H1 (cell line): ENCODE data around the gene CSNK1A1. TPM values are rescaled to one million over a fixed set of nuclear protein-coding genes. Genes with fewer than 3 reads are reported as not detected.

Experiments
- CTCF ChIA-PET: fragments of 300-600 bp; sonication (Branson Sonifier 250); formaldehyde crosslinking; loops from one replicate; lab custom pipeline; 2021; ENCODE audit not compliant: partially characterized antibody; lab: Charles Lee
- POLR2A ChIA-PET: fragments of 300-600 bp; sonication (Branson Sonifier 250); formaldehyde crosslinking; loops from one replicate; lab custom pipeline; 2021; ENCODE audit warnings: inconsistent platforms; ENCODE audit not compliant: partially characterized antibody; lab: Charles Lee
- DNase-seq, 2 experiments: peaks; one replicate each; pipeline versions ENCODE4 v3.0.0 to v3.0.0-alpha.2; 2010 to 2022; ENCODE audit warnings: low spot score in 2 of 2, low read depth in 1 of 2, mixed read lengths in 1 of 2
- FAIRE-seq: peaks from 2 replicates; lab custom pipeline; 2011; peaks lifted over from hg19 to GRCh38; lab: Jason Lieb, UNC
- H2AFZ ChIP-seq: 2 replicates; pipeline ENCODE4 v1.8.1; 2012; ENCODE audit warnings: low read length, inconsistent platforms
- H2AK5ac ChIP-seq: 2 replicates; pipeline ENCODE4 v1.6.1; 2013; ENCODE audit warnings: low read depth, low read length
- H2BK120ac ChIP-seq: replicated peaks from 2 replicates; pipeline ENCODE3; 2013; ENCODE audit warnings: low read depth, low read length, inconsistent platforms
- H2BK12ac ChIP-seq: 2 replicates; pipeline ENCODE4 v1.6.1; 2013; ENCODE audit warnings: low read depth, low read length
- H2BK15ac ChIP-seq: 2 replicates; pipeline ENCODE4 v1.6.1; 2013; ENCODE audit warnings: low read length
- H2BK20ac ChIP-seq: 2 replicates; pipeline ENCODE4 v1.6.1; 2013; ENCODE audit warnings: low read length
- H2BK5ac ChIP-seq: 2 replicates; pipeline ENCODE4 v1.6.1; 2013; ENCODE audit warnings: low read depth, low read length
- H3K14ac ChIP-seq: 2 replicates; pipeline ENCODE4 v1.6.1; 2013; ENCODE audit warnings: inconsistent platforms; ENCODE audit not compliant: insufficient read length
- H3K18ac ChIP-seq: 2 replicates; pipeline ENCODE4 v1.6.1; 2013; ENCODE audit warnings: low read length; ENCODE audit errors: extremely low read depth
- H3K23ac ChIP-seq: 2 replicates; pipeline ENCODE4 v1.6.1; 2013; ENCODE audit warnings: inconsistent platforms; ENCODE audit not compliant: insufficient read length
- H3K23me2 ChIP-seq: 2 replicates; pipeline ENCODE4 v1.6.1; 2013; ENCODE audit warnings: low read depth, low read length
- H3K27ac ChIP-seq: 2 replicates; pipeline ENCODE4 v1.6.1; 2011; ENCODE audit warnings: low read depth, low read length, inconsistent platforms
- H3K27me3 ChIP-seq, 4 experiments: replicated peaks in 1 of 4; 1 replicate in 1 of 4; 2 replicates in 3 of 4; pipeline versions ENCODE4 v1.6.1 to v1.8.1; 2011 to 2013; ENCODE audit warnings: low read length in 3 of 4, mild to moderate bottlenecking in 3 of 4, inconsistent platforms in 2 of 4, mixed read lengths in 2 of 4, moderate library complexity in 1 of 4; ENCODE audit not compliant: control insufficient read depth in 3 of 4, insufficient read depth in 3 of 4; ENCODE audit errors: extremely low read depth in 1 of 4
- H3K36me3 ChIP-seq, 4 experiments: 2 replicates each; pipeline versions ENCODE4 v1.6.1 to v1.8.1; 2011 to 2013; ENCODE audit warnings: mild to moderate bottlenecking in 4 of 4, low read length in 3 of 4, moderate library complexity in 2 of 4, control low read depth in 1 of 4, inconsistent platforms in 1 of 4; ENCODE audit not compliant: insufficient read depth in 4 of 4, control insufficient read depth in 2 of 4
- H3K4ac ChIP-seq: replicated peaks from 2 replicates; pipeline ENCODE3; 2013; ENCODE audit warnings: low read length, low read depth, mixed read lengths, inconsistent platforms; ENCODE audit not compliant: insufficient read length
- H3K4me1 ChIP-seq, 4 experiments: replicated peaks in 1 of 4; 1 replicate in 1 of 4; 2 replicates in 3 of 4; pipeline versions ENCODE4 v1.6.1 to v1.8.1; 2011 to 2013; ENCODE audit warnings: low read length in 3 of 4, inconsistent platforms in 2 of 4, mixed read lengths in 1 of 4; ENCODE audit not compliant: insufficient read depth in 4 of 4, control insufficient read depth in 3 of 4
- H3K4me2 ChIP-seq, 2 experiments: 2 replicates each; pipeline versions ENCODE4 v1.6.1 to v1.8.1; 2011 to 2013; ENCODE audit warnings: low read depth in 2 of 2, low read length in 2 of 2, control low read depth in 1 of 2, inconsistent platforms in 1 of 2, mild to moderate bottlenecking in 1 of 2; ENCODE audit not compliant: insufficient read depth in 1 of 2
- H3K4me3 ChIP-seq, 4 experiments: fragments of 200-600, 300-600 bp in 1 of 4; sonication (generic), shearing (Covaris generic), sonication (Bioruptor Twin) in 1 of 4; 2 replicates each; pipeline versions ENCODE4 v1.5.1 to v1.8.1; 2011 to 2016; ENCODE audit warnings: low read length in 4 of 4, low read depth in 3 of 4, control low read depth in 2 of 4, inconsistent platforms in 2 of 4, mild to moderate bottlenecking in 2 of 4, mixed read lengths in 1 of 4, moderate library complexity in 1 of 4; ENCODE audit not compliant: insufficient read depth in 2 of 4; ENCODE audit errors: extremely low read depth in 1 of 4
- H3K56ac ChIP-seq: replicated peaks from 2 replicates; pipeline ENCODE3; 2013; ENCODE audit warnings: low read depth, mild to moderate bottlenecking, mixed read lengths, low read length, inconsistent platforms; ENCODE audit not compliant: insufficient read length
- H3K79me1 ChIP-seq: 2 replicates; pipeline ENCODE4 v1.6.1; 2013; ENCODE audit warnings: low read depth, low read length, control low read depth
- H3K79me2 ChIP-seq, 2 experiments: 2 replicates each; pipeline versions ENCODE4 v1.6.1 to v1.8.1; 2012 to 2013; ENCODE audit warnings: low read length in 2 of 2, mild to moderate bottlenecking in 2 of 2, inconsistent platforms in 1 of 2; ENCODE audit not compliant: insufficient read depth in 2 of 2, control insufficient read depth in 1 of 2
- H3K9ac ChIP-seq, 4 experiments: replicated peaks in 1 of 4; 1 replicate in 1 of 4; 2 replicates in 3 of 4; pipeline versions ENCODE4 v1.6.1 to v1.8.1; 2011 to 2013; ENCODE audit warnings: low read depth in 3 of 4, low read length in 3 of 4, control low read depth in 2 of 4, mild to moderate bottlenecking in 2 of 4, moderate library complexity in 2 of 4, inconsistent platforms in 1 of 4; ENCODE audit errors: extremely low read depth in 1 of 4
- H3K9me3 ChIP-seq, 2 experiments: 2 replicates each; pipeline versions ENCODE4 v1.6.1 to v1.8.1; 2012 to 2013; ENCODE audit warnings: mild to moderate bottlenecking in 2 of 2, moderate library complexity in 2 of 2, control low read depth in 1 of 2, inconsistent platforms in 1 of 2, low read depth in 1 of 2, low read length in 1 of 2, mixed read lengths in 1 of 2; ENCODE audit not compliant: insufficient read depth in 2 of 2
- H4K20me1 ChIP-seq, 2 experiments: replicated peaks in 1 of 2; 2 replicates each; pipeline versions ENCODE3 to v1.8.1; 2011 to 2013; ENCODE audit warnings: inconsistent platforms in 2 of 2, low read length in 2 of 2, mild to moderate bottlenecking in 1 of 2; ENCODE audit not compliant: insufficient read depth in 2 of 2, control insufficient read depth in 1 of 2
- H4K5ac ChIP-seq: 2 replicates; pipeline ENCODE4 v1.6.1; 2013; ENCODE audit warnings: low read length, low read depth, mixed read lengths, inconsistent platforms; ENCODE audit not compliant: insufficient read length
- H4K8ac ChIP-seq: 2 replicates; pipeline ENCODE4 v1.8.0; 2013; ENCODE audit warnings: mild to moderate bottlenecking, moderate library complexity, low read length, inconsistent platforms; ENCODE audit not compliant: insufficient read depth; ENCODE audit errors: extremely low read depth
- H4K91ac ChIP-seq: replicated peaks from 2 replicates; pipeline ENCODE3; 2013; ENCODE audit warnings: low read length, mixed read lengths, inconsistent platforms; ENCODE audit not compliant: insufficient read length
- BCL11A ChIP-seq, 2 experiments: IDR thresholded peaks; one replicate each; pipeline ENCODE4 v1.6.1; 2011; ENCODE audit warnings: low read depth in 2 of 2, low read length in 2 of 2, mild to moderate bottlenecking in 2 of 2
- CTCF ChIP-seq, 3 experiments: IDR thresholded peaks; 1 replicate in 2 of 3; 2 replicates in 1 of 3; pipeline versions ENCODE4 v1.5.1 to v1.6.1; 2011; ENCODE audit warnings: low read length in 3 of 3, mild to moderate bottlenecking in 3 of 3, inconsistent platforms in 2 of 3, low read depth in 1 of 3, moderate library complexity in 1 of 3; ENCODE audit not compliant: insufficient read depth in 1 of 3; ENCODE audit errors: control extremely low read depth in 1 of 3
- GABPA ChIP-seq: IDR thresholded peaks from 2 replicates; pipeline ENCODE4 v1.6.1; 2011; ENCODE audit warnings: mild to moderate bottlenecking, low read length, moderate library complexity, borderline replicate concordance; ENCODE audit not compliant: insufficient read depth
- HDAC2 ChIP-seq, 2 experiments: fragments of 300-600 bp in 1 of 2; sonication (generic) in 1 of 2; IDR thresholded peaks; 2 replicates each; pipeline ENCODE4 v1.6.1; 2011 to 2012; ENCODE audit warnings: low read depth in 2 of 2, low read length in 2 of 2, mild to moderate bottlenecking in 2 of 2, moderate library complexity in 2 of 2, borderline replicate concordance in 1 of 2, inconsistent platforms in 1 of 2
- MAX ChIP-seq: IDR thresholded peaks from 2 replicates; pipeline ENCODE4 v1.6.1; 2012; ENCODE audit warnings: inconsistent platforms
- RAD21 ChIP-seq, 2 experiments: IDR thresholded peaks in 1 of 2; conservative IDR thresholded peaks in 1 of 2; 2 replicates each; pipeline ENCODE4 v1.6.1; 2011; ENCODE audit warnings: low read depth in 2 of 2, low read length in 2 of 2, improper control_type of control experiment in 1 of 2, inconsistent platforms in 1 of 2, mild to moderate bottlenecking in 1 of 2, moderate library complexity in 1 of 2
- SUZ12 ChIP-seq: fragments of 200-600 bp; sonication (generic); IDR thresholded peaks from 2 replicates; pipeline ENCODE4 v1.6.1; 2012; ENCODE audit warnings: mild to moderate bottlenecking, inconsistent platforms, low read length, moderate library complexity, mixed read lengths
- WGBS, 2 experiments: shearing (Covaris generic) in 1 of 2; methylation state at CpG; one replicate each; pipeline versions ENCODE4 v1.1.6 to v1.1.7; 2013 to 2015; ENCODE audit warnings: low lambda C conversion rate in 2 of 2, mixed read lengths in 2 of 2, inconsistent platforms in 1 of 2, low coverage in 1 of 2, missing lambda C conversion rate in 1 of 2; ENCODE audit not compliant: insufficient replicate concordance in 2 of 2, insufficient coverage in 1 of 2, insufficient read length in 1 of 2; ENCODE audit errors: extremely low coverage in 1 of 2, missing lambda C conversion rate in 1 of 2; 5-methylcytosine and 5-hydroxymethylcytosine counted together
- polyA plus RNA-seq, 7 experiments: library from polyadenylated mRNA; depleted of rRNA in 3 of 7; stranded (reverse) in 5 of 7; unstranded in 2 of 7; fragments of >200 nt in 5 of 7; fragments of 200-250 nt in 2 of 7; gene quantifications; 1 replicate in 5 of 7; 2 replicates in 1 of 7; 4 replicates in 1 of 7; pipeline versions ENCODE4 v1.2.1 to v1.2.3, GENCODE V29; 2011 to 2013; ENCODE audit warnings: missing spikeins in 2 of 7, mixed read lengths in 2 of 7
- total RNA-seq: library from RNA; stranded (reverse); fragmentation: NEBNext Ultra II Directional; extraction: Animal tissue kit (Norgen Biotek cat#: 25700); gene quantifications from 2 replicates; pipeline ENCODE4 v1.2.1, GENCODE V29; 2021

The CSNK1A1 gene
- total and polyA plus RNA-seq, 2 of the 8 experiments (the other 6 are each of a cell fraction or from before 2014, with no cell fraction given): 61.2 to 244 TPM

- no peak overlapping the region for H3K4me2 ChIP-seq
- H2AK5ac ChIP-seq: peak overlapping the region; percentile 24; the same call in 1 of the 2 replicates
- no peak overlapping the region for H3K18ac ChIP-seq
- no peaks in the 10 kb centered on the region for H3K27me3 ChIP-seq
- H2BK120ac ChIP-seq: no peak overlapping the region
- no peak overlapping the region for H4K5ac ChIP-seq
- H2BK12ac ChIP-seq: peak overlapping the region; percentile 95
- H2BK5ac ChIP-seq: peak overlapping the region; percentile 69; the same call in 1 of the 2 replicates
- no peaks in the 10 kb centered on the region for H3K23me2 ChIP-seq
- no peak overlapping the region for H4K91ac ChIP-seq
- peak overlapping the region; percentile 96 for H3K4ac ChIP-seq
- no peak overlapping the region for H3K27ac ChIP-seq
- H2BK20ac ChIP-seq: peak overlapping the region; percentile 83; the same call in 1 of the 2 replicates
- ChIA-PET POLR2A (interaction anchor here (1.0 to 2.2 kb wide), 7 partner anchors 11 to 109 kb away, joined by 3 to 7 read pairs (median 4); no protein-coding TSS in a partner anchor), CTCF (interaction anchor here (0.5 to 7.9 kb wide), 13 partner anchors 8 to 303 kb away, joined by 3 to 90 read pairs (median 4); partner anchors contain the start of gene CSNK1A1)
- DNase-seq (no peak), FAIRE-seq (no peak)
- peak overlapping the region; percentile 73 for H2AFZ ChIP-seq
- no peak overlapping the region for H3K23ac ChIP-seq
- H3K79me1 ChIP-seq: no peaks in the 10 kb centered on the region
- no peak overlapping the region for H3K14ac ChIP-seq
- no peaks in the 10 kb centered on the region for H3K36me3 ChIP-seq
- peak overlapping the region; percentile 84; the same call in 1 of the 2 replicates for H4K8ac ChIP-seq
- H3K4me1 ChIP-seq: peaks cover 0 to 13% (median 4%) of the 10 kb centered on the region in 4 experiments; a peak in 6 of 7 replicates
- H3K79me2 ChIP-seq: no peaks in the 10 kb centered on the region
- H3K9ac ChIP-seq: no peak overlapping the region
- 85% methylated on average over 10 of the region's 10 CpGs; no CpG with 5 or more reads in 1 of the 2 experiments for WGBS, 2 experiments
- H2BK15ac ChIP-seq: peak overlapping the region; percentile 90; the same call in 1 of the 2 replicates
- no peaks in the 10 kb centered on the region for H4K20me1 ChIP-seq
- no peaks in the 10 kb centered on the region for H3K9me3 ChIP-seq
- no peak overlapping the region for H3K4me3 ChIP-seq
- no peak overlapping the region for H3K56ac ChIP-seq
- TF ChIP-seq MAX (no peak), GABPA (no peak), RAD21 (IDR thresholded peaks at IDR 0.05 in 1 of 2, conservative IDR thresholded peaks at IDR 0.05 in 1 of 2; ENCODE audit: low read depth in 2 of 2, low read length in 2 of 2) (no peak), SUZ12 (no peak), BCL11A (IDR thresholded peaks at IDR 0.05; ENCODE audit: low read depth in 2 of 2, low read length in 2 of 2) (no peak), HDAC2 (IDR thresholded peaks at IDR 0.05; ENCODE audit: borderline replicate concordance in 1 of 2, low read depth in 2 of 2, low read length in 2 of 2) (no peak), CTCF (IDR thresholded peaks at IDR 0.05; ENCODE audit: control extremely low read depth in 1 of 3, insufficient read depth in 1 of 3, low read depth in 1 of 3, low read length in 3 of 3) (no peak)
These were observed 97.4 kb downstream of the CSNK1A1 start for GRCh38 chr5:149453618-149454415.
